DOHH2 (cell line): ENCODE measurements around the gene PHACTR2.

Experiments used
- H3F3A ChIP-seq: fragments of 200-600 bp; sonication (generic), shearing (Covaris generic); 2 replicates; pipeline ENCODE4 v1.6.0; 2016; ENCODE audit warnings: antibody characterized with exemption, mild to moderate bottlenecking; ENCODE audit not compliant: control insufficient read depth, insufficient read depth
- H3K27ac ChIP-seq: fragments of 200-600 bp; sonication (generic); 2 replicates; pipeline ENCODE4 v1.5.1; 2014; ENCODE audit warnings: low read depth, mild to moderate bottlenecking, low read length, moderate library complexity
- H3K27me3 ChIP-seq: fragments of 200-600 bp; sonication (generic); 2 replicates; pipeline ENCODE4 v1.6.1; 2014; ENCODE audit warnings: mild to moderate bottlenecking, low read length, mixed read lengths; ENCODE audit not compliant: control insufficient read depth
- H3K36me3 ChIP-seq: fragments of 200-600 bp; sonication (generic); 2 replicates; pipeline ENCODE4 v1.6.1; 2014; ENCODE audit warnings: mild to moderate bottlenecking, low read length, moderate library complexity, mixed read lengths; ENCODE audit not compliant: control insufficient read depth
- H3K4me1 ChIP-seq: fragments of 200-600 bp; sonication (generic); 2 replicates; pipeline ENCODE4 v1.6.1; 2014; ENCODE audit warnings: mild to moderate bottlenecking, low read length, mixed read lengths; ENCODE audit not compliant: control insufficient read depth
- H3K4me2 ChIP-seq: fragments of 200-600 bp; sonication (generic); 2 replicates; pipeline ENCODE4 v1.6.0; 2014; ENCODE audit warnings: mild to moderate bottlenecking, low read length, moderate library complexity
- H3K4me3 ChIP-seq: fragments of 200-600 bp; sonication (generic); 2 replicates; pipeline ENCODE4 v1.5.1; 2014; ENCODE audit warnings: mild to moderate bottlenecking, low read length, mixed read lengths
- H3K79me2 ChIP-seq: fragments of 200-600 bp; sonication (generic); 2 replicates; pipeline ENCODE4 v1.6.1; 2014; ENCODE audit warnings: mild to moderate bottlenecking, low read length, mixed read lengths; ENCODE audit not compliant: control insufficient read depth
- H3K9me2 ChIP-seq: fragments of 200-600 bp; sonication (generic); replicated peaks from 2 replicates; pipeline ENCODE4 v1.6.1; 2014; ENCODE audit warnings: mild to moderate bottlenecking, low read length, mixed read lengths; ENCODE audit not compliant: control insufficient read depth
- H3K9me3 ChIP-seq: fragments of 200-600 bp; sonication (generic); 2 replicates; pipeline ENCODE4 v1.6.1; 2014; ENCODE audit warnings: antibody characterized with exemption, low read length, mixed read lengths; ENCODE audit not compliant: control insufficient read depth, insufficient read depth
- H4K20me1 ChIP-seq: fragments of 200-600 bp; sonication (generic); 2 replicates; pipeline ENCODE4 v1.6.0; 2014; ENCODE audit warnings: low read depth, mild to moderate bottlenecking, antibody characterized with exemption, low read length, moderate library complexity; ENCODE audit not compliant: control insufficient read depth, insufficient read depth
- EZH2phosphoT487 ChIP-seq: fragments of 200-600 bp; sonication (generic); IDR thresholded peaks from 2 replicates; pipeline ENCODE4 v1.6.1; 2017; ENCODE audit warnings: borderline replicate concordance, mild to moderate bottlenecking, antibody characterized with exemption, low read length, moderate library complexity, mixed read lengths
- TF ChIP-seq, protein P1 (sequence below): fragments of 200-600 bp; sonication (generic); IDR thresholded peaks from one replicate; pipeline ENCODE4 v1.5.1; 2014; ENCODE audit warnings: antibody characterized with exemption, mild to moderate bottlenecking, low read depth, low read length; ENCODE audit not compliant: poor library complexity, severe bottlenecking

PHACTR2 gene

DNA sequence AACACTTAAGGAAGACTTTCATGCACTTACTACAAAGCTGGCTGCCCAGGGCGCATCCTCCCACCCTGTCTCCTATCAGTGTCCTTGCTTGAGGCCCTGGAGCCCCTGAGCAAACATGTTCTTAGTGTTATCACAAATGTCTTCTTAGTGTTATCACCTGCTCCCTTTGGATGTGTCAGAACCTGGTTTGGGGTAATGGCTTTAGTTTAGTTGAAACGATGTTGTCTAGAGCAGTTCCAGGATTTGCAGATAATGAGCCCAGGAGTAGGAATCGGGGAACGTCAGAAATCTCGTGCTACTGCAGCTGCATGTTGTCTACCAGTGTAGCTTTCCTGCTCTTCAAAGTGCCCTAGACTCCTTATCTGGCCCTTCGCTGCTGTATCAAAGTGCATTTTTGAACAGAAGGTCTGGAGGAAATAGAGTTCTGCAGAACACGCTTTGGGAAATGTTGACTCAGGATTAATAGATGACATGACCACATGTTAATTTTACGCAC is 69.6 kb downstream of the PHACTR2 start:
- H3F3A ChIP-seq, result no peaks in the 10 kb centered on the region
- no peaks in the 10 kb centered on the region for H4K20me1 ChIP-seq
- H3K9me3 ChIP-seq, result no peaks in the 10 kb centered on the region
- H3K36me3 ChIP-seq, result no peaks in the 10 kb centered on the region
- H3K9me2 ChIP-seq, result no peaks in the 10 kb centered on the region
- H3K27ac ChIP-seq, result no peak overlapping the region
- H3K4me3 ChIP-seq, result no peak overlapping the region
- H3K79me2 ChIP-seq, result no peaks in the 10 kb centered on the region
- H3K27me3 ChIP-seq, result no peaks in the 10 kb centered on the region
- H3K4me2 ChIP-seq, result no peak overlapping the region
- H3K4me1 ChIP-seq, result no peaks in the 10 kb centered on the region
- TF ChIP-seq, protein P1, sequence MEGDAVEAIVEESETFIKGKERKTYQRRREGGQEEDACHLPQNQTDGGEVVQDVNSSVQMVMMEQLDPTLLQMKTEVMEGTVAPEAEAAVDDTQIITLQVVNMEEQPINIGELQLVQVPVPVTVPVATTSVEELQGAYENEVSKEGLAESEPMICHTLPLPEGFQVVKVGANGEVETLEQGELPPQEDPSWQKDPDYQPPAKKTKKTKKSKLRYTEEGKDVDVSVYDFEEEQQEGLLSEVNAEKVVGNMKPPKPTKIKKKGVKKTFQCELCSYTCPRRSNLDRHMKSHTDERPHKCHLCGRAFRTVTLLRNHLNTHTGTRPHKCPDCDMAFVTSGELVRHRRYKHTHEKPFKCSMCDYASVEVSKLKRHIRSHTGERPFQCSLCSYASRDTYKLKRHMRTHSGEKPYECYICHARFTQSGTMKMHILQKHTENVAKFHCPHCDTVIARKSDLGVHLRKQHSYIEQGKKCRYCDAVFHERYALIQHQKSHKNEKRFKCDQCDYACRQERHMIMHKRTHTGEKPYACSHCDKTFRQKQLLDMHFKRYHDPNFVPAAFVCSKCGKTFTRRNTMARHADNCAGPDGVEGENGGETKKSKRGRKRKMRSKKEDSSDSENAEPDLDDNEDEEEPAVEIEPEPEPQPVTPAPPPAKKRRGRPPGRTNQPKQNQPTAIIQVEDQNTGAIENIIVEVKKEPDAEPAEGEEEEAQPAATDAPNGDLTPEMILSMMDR, result no peak
- TF ChIP-seq EZH2phosphoT487, result no peak

DNA sequence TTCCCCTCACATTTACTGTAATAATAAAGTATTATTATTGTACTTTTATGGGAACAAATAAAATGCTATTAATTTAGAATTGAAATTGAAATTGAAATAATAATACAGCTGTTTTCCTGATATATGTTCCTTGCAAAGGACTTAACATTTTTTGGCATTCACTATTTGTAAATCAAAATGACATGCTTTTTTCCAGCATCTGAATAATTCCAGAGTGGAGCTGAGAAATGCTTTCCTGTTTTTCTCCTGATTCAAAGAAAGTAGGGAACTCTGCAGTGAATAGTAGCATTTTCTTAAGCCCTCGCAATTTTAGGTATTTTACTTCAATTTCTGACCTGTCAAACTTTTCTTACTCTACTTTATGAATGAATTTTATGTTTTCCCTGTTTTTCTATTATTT is 72.1 kb downstream of the PHACTR2 start:
- Histone ChIP-seq H3K27ac (no peak overlapping the region), H3K9me2 (no peaks in the 10 kb centered on the region), H4K20me1 (no peaks in the 10 kb centered on the region), H3K4me1 (no peaks in the 10 kb centered on the region), H3K79me2 (no peaks in the 10 kb centered on the region), H3K9me3 (no peaks in the 10 kb centered on the region), H3K27me3 (no peaks in the 10 kb centered on the region), H3F3A (no peaks in the 10 kb centered on the region), H3K4me3 (no peak overlapping the region), H3K4me2 (no peak overlapping the region), H3K36me3 (no peaks in the 10 kb centered on the region)
- TF ChIP-seq EZH2phosphoT487, result no peak
- TF ChIP-seq, protein P1, result no peak

DNA sequence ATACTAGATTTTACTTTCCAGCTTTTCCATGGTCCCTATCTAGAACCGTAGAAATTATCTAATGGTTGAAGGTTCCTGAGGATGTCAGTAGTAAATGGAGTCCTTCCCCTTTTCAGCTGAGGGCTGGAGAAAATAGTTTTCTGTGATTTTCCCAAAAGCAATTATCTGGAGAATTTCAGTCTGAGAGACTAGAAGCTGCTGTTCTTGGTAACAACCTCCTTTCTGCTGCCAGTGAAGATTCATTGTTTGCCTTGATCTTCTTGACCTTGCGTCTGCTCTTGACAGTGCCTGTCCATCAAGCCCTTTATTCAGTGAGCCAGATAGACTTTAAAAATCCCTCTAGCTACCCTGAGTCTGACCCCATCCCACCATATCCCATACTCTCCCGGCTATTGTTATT is 73.1 kb downstream of the PHACTR2 start:
- Histone ChIP-seq H4K20me1 (no peaks in the 10 kb centered on the region), H3K27me3 (no peaks in the 10 kb centered on the region), H3K9me2 (no peaks in the 10 kb centered on the region), H3K9me3 (no peaks in the 10 kb centered on the region), H3K4me2 (no peak overlapping the region), H3K79me2 (no peaks in the 10 kb centered on the region), H3K36me3 (no peaks in the 10 kb centered on the region), H3K27ac (no peak overlapping the region), H3K4me3 (no peak overlapping the region), H3F3A (no peaks in the 10 kb centered on the region), H3K4me1 (no peaks in the 10 kb centered on the region)
- TF ChIP-seq EZH2phosphoT487, result no peak
- TF ChIP-seq, protein P1, result no peak

DNA sequence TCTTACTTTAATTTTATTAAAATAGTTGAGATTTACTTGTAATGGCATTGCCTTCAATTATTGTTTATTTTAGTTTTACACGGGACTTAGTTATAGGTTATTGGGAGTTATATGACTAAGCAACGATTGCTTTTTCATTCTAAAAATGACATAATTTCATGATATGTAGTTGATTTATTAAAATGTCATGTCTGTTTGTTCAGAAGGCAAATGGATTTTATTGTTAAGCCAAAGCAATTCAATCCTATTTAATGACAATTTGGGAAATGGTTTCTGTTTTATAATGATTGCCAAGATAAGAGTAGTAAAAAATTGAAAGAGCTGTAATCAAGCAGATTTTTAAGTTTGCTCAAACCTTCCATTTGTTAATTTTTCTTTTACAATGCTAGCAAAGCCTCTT is 74.7 kb downstream of the PHACTR2 start:
- no peaks in the 10 kb centered on the region for H3K79me2 ChIP-seq
- H3K27me3 ChIP-seq, result no peaks in the 10 kb centered on the region
- H3F3A ChIP-seq, result no peaks in the 10 kb centered on the region
- H3K27ac ChIP-seq, result no peak overlapping the region
- H4K20me1 ChIP-seq, result no peaks in the 10 kb centered on the region
- H3K4me3 ChIP-seq, result no peak overlapping the region
- TF ChIP-seq EZH2phosphoT487, result no peak
- TF ChIP-seq, protein P1, result no peak
- H3K9me3 ChIP-seq, result no peaks in the 10 kb centered on the region
- H3K4me1 ChIP-seq, result no peaks in the 10 kb centered on the region
- H3K9me2 ChIP-seq, result no peaks in the 10 kb centered on the region
- no peak overlapping the region for H3K4me2 ChIP-seq
- no peaks in the 10 kb centered on the region for H3K36me3 ChIP-seq
